NT2/D1 (cell line): ENCODE results near the gene UMODL1.

Experiments
- YY1 ChIP-seq: IDR thresholded peaks from 2 replicates; pipeline ENCODE4 v1.6.1; 2011; ENCODE audit not compliant: insufficient read length, insufficient read depth
- ZNF274 ChIP-seq: IDR thresholded peaks from 2 replicates; pipeline ENCODE4 v1.6.1; 2011; ENCODE audit warnings: mild to moderate bottlenecking, low read depth, low read length

DNA sequence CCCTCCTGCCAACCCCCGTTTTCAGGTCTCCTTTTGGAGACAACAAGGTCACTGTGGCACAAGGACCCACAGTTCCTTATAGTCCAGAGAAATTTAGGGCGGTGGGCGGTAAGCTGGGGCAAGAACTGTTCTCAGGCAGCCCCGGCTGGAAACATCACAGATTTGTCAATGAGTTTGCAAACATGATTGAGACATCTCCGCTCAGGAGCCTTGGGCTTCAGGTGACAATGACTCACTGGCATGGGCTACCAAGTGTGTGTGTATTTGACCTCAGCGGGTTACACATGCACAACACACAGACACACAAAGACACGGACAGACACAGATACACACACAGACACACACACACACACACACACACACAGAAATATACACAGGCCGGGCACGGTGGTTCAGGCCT is 89.6 kb downstream of the UMODL1 start:
- TF ChIP-seq ZNF274 (no peak), YY1 (no peak)
